Effector memory CD4-positive, alpha-beta T cell (primary cell): ENCODE results near the gene ALG1L2.
"Not testable (repeated sequence)": the region's sequence is repeated elsewhere in the genome, so short reads cannot be mapped to it uniquely, and the experiment has no call there.

ENCODE experiments used
- DNase-seq, 3 donors: peaks; one replicate each; pipeline ENCODE4 v3.0.0-alpha.2; 2020
- H3K27ac ChIP-seq: 2 replicates; pipeline ENCODE4 v1.7.0; 2013; ENCODE audit warnings: mild to moderate bottlenecking, low read length, moderate library complexity; ENCODE audit not compliant: insufficient read depth, poor library complexity, severe bottlenecking
- H3K27me3 ChIP-seq: replicated peaks from 2 replicates; pipeline ENCODE4 v1.7.0; 2013; ENCODE audit warnings: mild to moderate bottlenecking, low read length; ENCODE audit not compliant: insufficient read depth, control insufficient read depth, poor library complexity, severe bottlenecking
- H3K36me3 ChIP-seq: 2 replicates; pipeline ENCODE4 v1.7.0; 2013; ENCODE audit warnings: mild to moderate bottlenecking, low read length, moderate library complexity; ENCODE audit not compliant: control insufficient read depth, insufficient read depth
- H3K4me1 ChIP-seq: 2 replicates; pipeline ENCODE4 v1.7.0; 2013; ENCODE audit warnings: low read length, mild to moderate bottlenecking; ENCODE audit not compliant: control insufficient read depth, insufficient read depth, poor library complexity, severe bottlenecking
- H3K4me3 ChIP-seq: 2 replicates; pipeline ENCODE4 v1.7.0; 2013; ENCODE audit warnings: low read length, low read depth, mild to moderate bottlenecking; ENCODE audit not compliant: insufficient read depth, poor library complexity, severe bottlenecking
- H3K9me3 ChIP-seq: 2 replicates; pipeline ENCODE4 v1.7.0; 2013; ENCODE audit warnings: mild to moderate bottlenecking, low read length, moderate library complexity; ENCODE audit not compliant: control insufficient read depth

ALG1L2 gene

DNA sequence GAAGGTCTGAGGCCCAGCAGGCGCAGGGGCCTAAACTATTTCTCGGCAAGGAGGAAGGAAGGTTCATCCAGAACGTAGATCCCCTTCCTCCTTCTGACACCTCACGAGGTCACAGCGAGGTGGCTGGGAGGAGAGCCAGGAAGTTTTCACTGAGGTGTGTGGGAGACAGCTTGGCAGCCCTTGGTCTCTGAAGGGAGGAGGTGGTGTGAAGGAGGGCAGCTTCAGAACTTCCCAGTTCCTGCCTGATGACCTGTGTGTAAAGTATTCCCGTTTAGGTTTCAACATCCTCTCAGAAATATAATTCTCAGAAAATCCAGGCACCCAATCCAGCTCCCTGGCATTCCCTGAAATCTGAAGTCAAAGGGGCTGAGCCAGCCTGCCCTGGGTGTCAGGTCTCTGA lies 22.9 kb upstream of the ALG1L2 start:
- not testable (repeated sequence) for H3K27ac ChIP-seq, H3K36me3 ChIP-seq, H3K4me1 ChIP-seq, H3K27me3 ChIP-seq, DNase-seq, H3K4me3 ChIP-seq, H3K9me3 ChIP-seq

DNA sequence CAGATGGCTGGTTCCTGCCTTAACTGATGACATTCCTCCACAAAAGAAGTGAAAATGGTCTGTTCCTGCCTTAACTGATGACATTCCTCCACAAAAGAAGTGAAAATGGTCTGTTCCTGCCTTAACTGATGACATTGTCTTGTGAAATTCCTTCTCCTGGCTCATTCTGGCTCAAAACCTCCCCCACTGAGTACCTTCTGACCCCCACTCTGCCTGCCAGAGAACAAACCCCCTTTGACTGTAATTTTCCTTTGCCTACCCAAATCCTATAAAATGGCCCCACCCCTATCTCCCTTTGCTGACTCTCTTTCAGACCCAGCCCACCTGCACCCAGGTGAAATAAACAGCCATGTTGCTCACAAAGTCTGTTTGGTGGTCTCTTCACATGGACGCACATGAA lies 22.5 kb upstream of the ALG1L2 start:
- not testable (repeated sequence) for H3K36me3 ChIP-seq, H3K27me3 ChIP-seq, H3K4me1 ChIP-seq, H3K9me3 ChIP-seq, DNase-seq, H3K4me3 ChIP-seq, H3K27ac ChIP-seq

DNA sequence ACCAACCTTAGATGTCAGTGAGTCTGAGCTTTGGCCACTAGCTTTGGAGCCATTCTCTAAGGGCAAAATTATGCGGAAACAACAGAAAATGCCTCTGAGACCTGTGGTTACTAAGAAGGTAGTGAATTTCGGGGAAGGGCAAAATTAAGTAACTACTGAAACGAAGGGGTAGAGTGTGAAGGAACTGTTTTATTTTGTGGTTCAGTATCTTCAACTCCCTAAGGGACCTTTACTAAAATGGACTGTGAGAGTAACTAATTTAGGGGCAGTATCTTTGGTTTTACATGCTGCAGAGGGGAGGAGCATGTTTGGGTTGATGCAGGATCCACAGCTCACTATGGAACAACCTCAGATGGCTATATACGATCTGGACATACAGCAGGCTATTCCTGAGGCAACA lies 8.0 kb upstream of the ALG1L2 start:
- Histone ChIP-seq H3K4me1 (no peaks in the 10 kb centered on the region), H3K27ac (no peak overlapping the region), H3K9me3 (no peaks in the 10 kb centered on the region), H3K4me3 (no peak overlapping the region), H3K27me3 (no peaks in the 10 kb centered on the region), H3K36me3 (no peaks in the 10 kb centered on the region)
- DNase-seq = no peak

- no peaks in the 10 kb centered on the region for H3K4me1 ChIP-seq
- no peak overlapping the region for H3K4me3 ChIP-seq
- H3K27me3 ChIP-seq = no peaks in the 10 kb centered on the region
- no peak for DNase-seq
- H3K36me3 ChIP-seq = no peaks in the 10 kb centered on the region
- no peaks in the 10 kb centered on the region for H3K9me3 ChIP-seq
- H3K27ac ChIP-seq = no peak overlapping the region
These were observed 4.0 kb upstream of the ALG1L2 start for GRCh38 chr3:130077636-130078035.

- not testable (repeated sequence) for DNase-seq, H3K9me3 ChIP-seq, H3K4me1 ChIP-seq, H3K27ac ChIP-seq, H3K4me3 ChIP-seq, H3K36me3 ChIP-seq, H3K27me3 ChIP-seq
These were observed 1.9 kb downstream of the ALG1L2 start for GRCh38 chr3:130083363-130084090.

DNA sequence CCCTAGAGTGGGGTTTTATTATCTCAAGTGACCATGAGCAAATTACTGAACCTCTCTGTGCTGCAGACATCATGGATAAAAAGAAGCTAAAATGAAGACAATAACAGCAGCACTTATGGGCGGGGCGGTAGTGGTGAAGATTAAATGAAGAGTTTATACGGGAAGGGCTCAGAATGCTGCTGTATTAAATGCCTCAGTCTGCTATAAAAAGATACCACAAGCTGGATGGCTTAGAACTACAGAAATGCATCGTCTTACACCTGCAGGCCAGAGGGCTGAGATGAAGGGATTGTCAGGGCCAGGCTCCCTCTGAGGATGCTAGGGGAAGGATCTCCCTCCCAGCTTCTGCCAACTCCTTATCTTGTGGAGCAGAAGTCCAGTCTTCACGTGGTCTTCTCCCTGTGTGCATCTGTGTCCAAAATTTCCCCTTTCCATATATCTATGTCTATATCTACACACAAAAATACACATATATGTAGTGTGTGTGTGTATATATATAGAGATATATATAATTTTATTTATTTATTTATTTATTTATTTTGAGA lies 2.9 kb downstream of the ALG1L2 start:
- Histone ChIP-seq H3K27ac (no peak overlapping the region), H3K4me1 (no peaks in the 10 kb centered on the region), H3K36me3 (no peaks in the 10 kb centered on the region), H3K27me3 (no peaks in the 10 kb centered on the region), H3K4me3 (no peak overlapping the region), H3K9me3 (no peaks in the 10 kb centered on the region)
- no peak for DNase-seq

GRCh38 chr3:130085881-130086280 lies 4.2 kb downstream of the ALG1L2 start:
- DNase-seq = no peak

DNA sequence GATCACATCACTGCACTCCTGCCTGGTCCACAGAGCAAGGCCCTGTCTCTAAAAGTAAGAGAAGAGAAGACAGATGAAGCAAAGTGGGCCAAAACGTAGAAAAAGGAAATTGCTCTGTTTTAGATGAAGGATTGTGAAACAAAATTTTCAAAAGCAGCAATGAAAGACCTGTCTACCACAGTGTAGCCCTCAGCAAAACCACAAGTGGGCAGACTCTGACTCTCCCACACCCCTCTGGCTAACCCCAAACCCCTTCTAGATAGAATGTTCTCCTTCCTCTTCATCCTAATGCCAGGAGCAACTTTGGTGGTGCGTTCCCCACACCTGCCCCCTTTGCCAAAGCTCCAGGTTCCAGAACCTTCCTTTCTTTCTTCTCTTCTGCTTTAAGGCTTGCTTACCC lies 5.0 kb downstream of the ALG1L2 start:
- not testable (repeated sequence) for H3K9me3 ChIP-seq, H3K4me3 ChIP-seq, DNase-seq, H3K4me1 ChIP-seq, H3K27me3 ChIP-seq, H3K36me3 ChIP-seq, H3K27ac ChIP-seq

More at GRCh38 chr3:130085881-130086280, 4.2 kb downstream of the ALG1L2 start:
- Histone ChIP-seq H3K27me3 (no peaks in the 10 kb centered on the region), H3K4me1 (no peaks in the 10 kb centered on the region), H3K36me3 (no peaks in the 10 kb centered on the region), H3K27ac (no peak overlapping the region), H3K4me3 (no peak overlapping the region), H3K9me3 (no peaks in the 10 kb centered on the region)

DNA sequence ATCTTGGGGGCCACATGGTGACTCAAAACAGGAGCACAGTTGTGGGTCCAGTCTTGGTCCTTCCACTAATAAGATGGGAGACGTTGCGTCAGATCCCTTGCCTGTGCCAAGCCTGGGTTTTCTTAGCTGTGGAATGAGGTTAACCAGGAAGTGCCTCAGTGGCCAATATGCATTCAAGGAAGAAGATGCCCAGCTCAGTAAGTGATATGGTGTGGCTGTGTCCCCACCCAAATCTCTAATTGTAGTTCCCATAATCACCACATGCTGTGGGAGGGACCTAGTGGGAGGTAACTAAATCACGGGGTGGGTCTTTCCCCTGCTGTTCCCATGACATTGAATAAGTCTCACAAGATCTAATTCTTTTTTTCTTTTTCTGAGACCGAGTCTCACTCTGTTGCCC lies 6.4 kb downstream of the ALG1L2 start:
- Histone ChIP-seq H3K36me3 (no peaks in the 10 kb centered on the region), H3K27ac (no peak overlapping the region), H3K9me3 (no peaks in the 10 kb centered on the region), H3K4me3 (no peak overlapping the region), H3K27me3 (no peaks in the 10 kb centered on the region), H3K4me1 (no peaks in the 10 kb centered on the region)
- DNase-seq = no peak

DNA sequence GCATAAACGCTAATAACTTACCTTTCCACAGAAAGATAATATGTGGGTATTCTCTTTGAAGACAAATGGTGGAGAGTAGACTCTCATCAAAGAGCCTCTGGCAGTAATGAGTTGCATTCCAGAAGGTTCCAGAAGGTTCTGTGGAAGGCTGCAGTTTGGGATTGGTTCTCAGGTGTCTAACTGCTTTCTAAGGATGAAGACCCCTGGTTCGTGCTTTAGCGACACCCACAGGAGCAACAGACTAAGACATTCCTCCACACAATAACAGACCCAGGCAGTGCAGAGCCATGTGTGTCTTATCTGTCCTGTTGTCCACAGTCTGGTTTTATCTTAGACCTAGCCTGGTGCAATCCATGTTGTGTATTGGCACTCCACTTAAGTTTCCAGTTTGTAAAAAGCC lies 9.1 kb downstream of the ALG1L2 start:
- H3K27me3 ChIP-seq, H3K36me3 ChIP-seq, H3K4me3 ChIP-seq, H3K4me1 ChIP-seq, H3K27ac ChIP-seq, DNase-seq, H3K9me3 ChIP-seq: not testable (repeated sequence)
